Mesendoderm (in vitro differentiated cells): Measurements from ENCODE around the gene RNF115.
"Not testable (repeated sequence)": the region's sequence is repeated elsewhere in the genome, so short reads cannot be mapped to it uniquely, and the experiment has no call there.

Source experiments
- DNase-seq: peaks from one replicate; pipeline ENCODE4 v3.0.0; 2013
- H2AK5ac ChIP-seq: 2 replicates; pipeline ENCODE4 v1.6.1; 2013; ENCODE audit warnings: low read length, inconsistent platforms
- H2BK120ac ChIP-seq: 2 replicates; pipeline ENCODE4 v1.6.1; 2013; ENCODE audit warnings: low read depth, mild to moderate bottlenecking, low read length, moderate library complexity, mixed read lengths
- H2BK15ac ChIP-seq: replicated peaks from 2 replicates; pipeline ENCODE4 v1.6.1; 2013; ENCODE audit warnings: low read depth, mild to moderate bottlenecking, moderate library complexity
- H2BK5ac ChIP-seq: 2 replicates; pipeline ENCODE4 v1.6.1; 2013; ENCODE audit warnings: low read length, inconsistent platforms
- H3K18ac ChIP-seq: 2 replicates; pipeline ENCODE4 v1.6.1; 2013; ENCODE audit warnings: mild to moderate bottlenecking, low read length, mixed read lengths
- H3K23ac ChIP-seq: one replicate; pipeline ENCODE4 v1.6.1; 2013; ENCODE audit warnings: low read length
- H3K27ac ChIP-seq: 2 replicates; pipeline ENCODE4 v1.5.1; 2013; ENCODE audit warnings: low read depth, mild to moderate bottlenecking, inconsistent platforms, low read length, moderate library complexity
- H3K27me3 ChIP-seq: 2 replicates; pipeline ENCODE4 v1.6.1; 2013; ENCODE audit warnings: low read length, control low read depth, mild to moderate bottlenecking, inconsistent platforms; ENCODE audit not compliant: insufficient read depth, poor library complexity
- H3K36me3 ChIP-seq: 2 replicates; pipeline ENCODE4 v1.6.1; 2013; ENCODE audit warnings: low read length, inconsistent platforms; ENCODE audit not compliant: control insufficient read depth, insufficient read depth
- H3K4ac ChIP-seq: one replicate; pipeline ENCODE4 v1.6.1; 2013; ENCODE audit warnings: low read depth, mild to moderate bottlenecking, low read length, moderate library complexity
- H3K4me1 ChIP-seq: 2 replicates; pipeline ENCODE4 v1.6.1; 2013; ENCODE audit warnings: low read depth, low read length, inconsistent platforms; ENCODE audit not compliant: control insufficient read depth
- H3K4me2 ChIP-seq: 2 replicates; pipeline ENCODE4 v1.6.1; 2013; ENCODE audit warnings: low read length
- H3K4me3 ChIP-seq: 2 replicates; pipeline ENCODE4 v1.5.1; 2013; ENCODE audit warnings: mild to moderate bottlenecking, low read length
- H3K56ac ChIP-seq: one replicate; pipeline ENCODE4 v1.6.1; 2013; ENCODE audit warnings: low read length
- H3K79me1 ChIP-seq: 2 replicates; pipeline ENCODE4 v1.6.1; 2013; ENCODE audit warnings: low read length, inconsistent platforms
- H3K79me2 ChIP-seq: 2 replicates; pipeline ENCODE4 v1.6.1; 2013; ENCODE audit warnings: mild to moderate bottlenecking, low read length; ENCODE audit not compliant: control insufficient read depth, insufficient read depth
- H3K9ac ChIP-seq: 2 replicates; pipeline ENCODE4 v1.6.1; 2013; ENCODE audit warnings: low read length, inconsistent platforms
- H4K5ac ChIP-seq: one replicate; pipeline ENCODE4 v1.6.1; 2013; ENCODE audit warnings: low read length
- H4K8ac ChIP-seq: one replicate; pipeline ENCODE4 v1.6.1; 2013; ENCODE audit warnings: low read depth, mild to moderate bottlenecking, control low read depth, low read length, moderate library complexity
- WGBS: extraction: QIAGEN DNeasy Blood & Tissue Kit; methylation state at CpG from one replicate; pipeline ENCODE4 v1.1.7; 2013; ENCODE audit warnings: low lambda C conversion rate, missing lambda C conversion rate; ENCODE audit not compliant: insufficient coverage; ENCODE audit errors: extremely low coverage; 5-methylcytosine and 5-hydroxymethylcytosine counted together

Gene RNF115

GRCh38 chr1:145760395-145760949 is 63.4 kb downstream of the RNF115 start:
- not testable (repeated sequence) for H3K27ac ChIP-seq, H2BK15ac ChIP-seq, H3K4ac ChIP-seq, H3K27me3 ChIP-seq, H3K4me1 ChIP-seq, H3K4me2 ChIP-seq, H3K4me3 ChIP-seq, H3K79me1 ChIP-seq, H3K18ac ChIP-seq, H4K8ac ChIP-seq, H3K23ac ChIP-seq, H3K79me2 ChIP-seq, H2BK120ac ChIP-seq, H3K36me3 ChIP-seq, H3K56ac ChIP-seq, H4K5ac ChIP-seq, H2BK5ac ChIP-seq, H3K9ac ChIP-seq, DNase-seq, H2AK5ac ChIP-seq
- no CpG with 5 or more reads among the region's 4 CpGs for WGBS

- Histone ChIP-seq H3K4me2 (no peak overlapping the region), H3K79me1 (no peaks in the 10 kb centered on the region), H3K27ac (no peak overlapping the region), H4K5ac (no peak overlapping the region), H3K27me3 (no peaks in the 10 kb centered on the region), H3K18ac (no peak overlapping the region), H3K56ac (no peak overlapping the region), H4K8ac (no peak overlapping the region), H2BK15ac (no peak overlapping the region), H3K79me2 (no peaks in the 10 kb centered on the region), H3K36me3 (no peaks in the 10 kb centered on the region), H3K23ac (no peak overlapping the region), H3K9ac (no peak overlapping the region), H2BK120ac (no peak overlapping the region), H3K4me3 (no peak overlapping the region), H2BK5ac (no peak overlapping the region), H2AK5ac (no peak overlapping the region), H3K4ac (no peak overlapping the region), H3K4me1 (no peaks in the 10 kb centered on the region)
- no CpG with 5 or more reads among the region's 1 CpG for WGBS
- DNase-seq, result no peak
Observed at GRCh38 chr1:145759721-145760120, 64.2 kb downstream of the RNF115 start.

GRCh38 chr1:145758575-145758974 is 65.3 kb downstream of the RNF115 start:
- Histone ChIP-seq H2AK5ac (no peak overlapping the region), H2BK15ac (no peak overlapping the region), H3K79me2 (no peaks in the 10 kb centered on the region), H3K56ac (no peak overlapping the region), H4K8ac (no peak overlapping the region), H3K4me3 (no peak overlapping the region), H3K18ac (no peak overlapping the region), H2BK120ac (no peak overlapping the region), H3K36me3 (no peaks in the 10 kb centered on the region), H3K4me2 (no peak overlapping the region), H4K5ac (no peak overlapping the region), H3K4me1 (no peaks in the 10 kb centered on the region), H2BK5ac (no peak overlapping the region), H3K27me3 (no peaks in the 10 kb centered on the region), H3K23ac (no peak overlapping the region), H3K9ac (no peak overlapping the region), H3K4ac (no peak overlapping the region), H3K79me1 (no peaks in the 10 kb centered on the region), H3K27ac (no peak overlapping the region)
- no CpG with 5 or more reads among the region's 1 CpG for WGBS
- no peak for DNase-seq

DNA sequence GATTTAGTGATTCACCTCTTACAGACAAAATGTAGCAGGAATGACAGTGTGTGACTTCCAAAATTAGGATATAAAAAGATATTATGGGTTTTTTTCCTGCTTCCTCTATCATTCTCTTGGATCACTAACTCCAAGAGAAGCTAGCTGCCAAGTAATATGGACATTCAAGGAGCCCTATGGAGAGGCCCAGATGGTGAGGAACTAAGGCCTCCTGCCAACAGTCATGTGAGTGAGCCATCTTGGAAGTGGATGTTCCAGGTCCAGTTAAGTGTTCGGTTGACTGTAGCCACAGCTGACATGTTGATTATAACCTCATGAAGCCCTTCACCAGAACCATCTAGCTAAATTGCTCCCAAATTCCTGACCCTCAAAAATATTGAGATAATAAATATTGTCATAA is 65.8 kb downstream of the RNF115 start:
- Histone ChIP-seq H2BK5ac (no peak overlapping the region), H3K18ac (no peak overlapping the region), H2AK5ac (no peak overlapping the region), H3K4me1 (no peaks in the 10 kb centered on the region), H3K23ac (no peak overlapping the region), H4K5ac (no peak overlapping the region), H3K56ac (no peak overlapping the region), H3K27ac (no peak overlapping the region), H3K36me3 (no peaks in the 10 kb centered on the region), H2BK15ac (no peak overlapping the region), H3K4ac (no peak overlapping the region), H3K79me1 (no peaks in the 10 kb centered on the region), H3K4me2 (no peak overlapping the region), H3K4me3 (no peak overlapping the region), H3K79me2 (no peaks in the 10 kb centered on the region), H4K8ac (no peak overlapping the region), H2BK120ac (no peak overlapping the region), H3K27me3 (no peaks in the 10 kb centered on the region), H3K9ac (no peak overlapping the region)
- WGBS, result no CpG with 5 or more reads among the region's 1 CpG
- no peak for DNase-seq

DNA sequence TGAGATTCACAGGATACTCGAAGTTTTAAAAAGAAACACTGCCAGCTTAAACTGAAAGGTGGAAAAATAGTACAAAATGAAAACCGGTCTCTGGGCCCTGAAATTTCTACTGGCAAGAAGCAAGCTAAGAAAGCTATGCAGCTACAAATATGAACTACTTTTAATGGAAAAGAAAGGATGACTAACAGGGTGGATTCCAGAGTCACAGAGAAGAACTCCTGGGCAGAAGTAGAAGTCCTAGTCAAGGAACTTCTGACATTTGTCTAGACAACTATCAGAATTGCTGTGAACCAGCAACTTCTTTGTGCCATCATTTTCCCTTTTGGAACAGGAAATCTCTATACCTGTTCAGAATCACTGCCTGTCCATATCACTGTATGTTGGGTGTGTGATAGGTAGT is 66.5 kb downstream of the RNF115 start:
- no CpG with 5 or more reads among the region's 2 CpGs for WGBS
- DNase-seq, result no peak
- no peak overlapping the region for H4K8ac ChIP-seq
- H3K36me3 ChIP-seq, result no peaks in the 10 kb centered on the region
- H2BK5ac ChIP-seq, result no peak overlapping the region
- no peak overlapping the region for H2AK5ac ChIP-seq
- H2BK15ac ChIP-seq, result no peak overlapping the region
- no peak overlapping the region for H4K5ac ChIP-seq
- H3K23ac ChIP-seq, result no peak overlapping the region
- H3K4me3 ChIP-seq, result no peak overlapping the region
- H3K9ac ChIP-seq, result no peak overlapping the region
- no peak overlapping the region for H3K27ac ChIP-seq
- no peak overlapping the region for H2BK120ac ChIP-seq
- no peaks in the 10 kb centered on the region for H3K4me1 ChIP-seq
- H3K79me1 ChIP-seq, result no peaks in the 10 kb centered on the region
- H3K4me2 ChIP-seq, result no peak overlapping the region
- no peak overlapping the region for H3K56ac ChIP-seq
- H3K18ac ChIP-seq, result no peak overlapping the region
- H3K79me2 ChIP-seq, result no peaks in the 10 kb centered on the region
- no peaks in the 10 kb centered on the region for H3K27me3 ChIP-seq
- H3K4ac ChIP-seq, result no peak overlapping the region

DNA sequence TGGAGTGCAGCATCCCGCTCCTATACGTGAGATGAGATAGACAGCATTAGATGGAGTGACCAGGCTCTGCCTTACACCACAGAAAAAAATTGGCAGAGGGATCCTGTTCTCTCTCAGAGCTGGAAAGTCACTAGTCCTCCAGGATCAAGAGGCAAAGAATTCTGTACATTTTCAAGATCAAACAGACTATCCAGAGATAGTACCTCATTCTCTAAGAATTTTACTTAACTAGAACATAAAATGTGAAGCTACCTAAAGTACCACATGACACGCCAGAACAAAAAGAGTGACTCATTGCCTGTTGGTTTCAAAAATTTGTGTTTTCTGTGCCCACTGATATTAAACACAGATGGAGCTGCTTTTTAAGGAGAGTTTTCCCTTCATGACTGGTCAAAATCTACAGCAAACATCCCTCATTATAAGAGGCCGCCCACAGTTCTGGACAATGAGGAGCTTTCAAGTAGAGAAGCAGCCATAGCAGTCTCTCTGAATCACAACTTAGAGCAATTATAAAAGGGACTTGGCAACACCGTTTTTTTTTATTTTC is 72.3 kb downstream of the RNF115 start:
- no peak overlapping the region for H3K4me2 ChIP-seq
- no peak overlapping the region for H2AK5ac ChIP-seq
- H3K9ac ChIP-seq, result no peak overlapping the region
- DNase-seq, result no peak
- WGBS, result no CpG with 5 or more reads among the region's 5 CpGs
- peaks cover 2% of the 10 kb centered on the region for H3K36me3 ChIP-seq
- H4K8ac ChIP-seq, result no peak overlapping the region
- H3K79me1 ChIP-seq, result no peaks in the 10 kb centered on the region
- H3K79me2 ChIP-seq, result no peaks in the 10 kb centered on the region
- H3K4me1 ChIP-seq, result no peaks in the 10 kb centered on the region
- H2BK15ac ChIP-seq, result no peak overlapping the region
- peak overlapping the region; percentile 16 for H3K4ac ChIP-seq
- no peaks in the 10 kb centered on the region for H3K27me3 ChIP-seq
- no peak overlapping the region for H2BK120ac ChIP-seq
- no peak overlapping the region for H3K56ac ChIP-seq
- H3K18ac ChIP-seq, result no peak overlapping the region
- H3K4me3 ChIP-seq, result no peak overlapping the region
- H2BK5ac ChIP-seq, result no peak overlapping the region
- no peak overlapping the region for H3K23ac ChIP-seq
- H3K27ac ChIP-seq, result no peak overlapping the region
- no peak overlapping the region for H4K5ac ChIP-seq
